ENCODE results near the gene FAM83F. TPM values are rescaled to one million over a fixed set of nuclear protein-coding genes. Genes with fewer than 3 reads are reported as not detected.

The FAM83F gene
- total RNA-seq, 1 donor from 2014 or later: 12.8 TPM

DNA sequence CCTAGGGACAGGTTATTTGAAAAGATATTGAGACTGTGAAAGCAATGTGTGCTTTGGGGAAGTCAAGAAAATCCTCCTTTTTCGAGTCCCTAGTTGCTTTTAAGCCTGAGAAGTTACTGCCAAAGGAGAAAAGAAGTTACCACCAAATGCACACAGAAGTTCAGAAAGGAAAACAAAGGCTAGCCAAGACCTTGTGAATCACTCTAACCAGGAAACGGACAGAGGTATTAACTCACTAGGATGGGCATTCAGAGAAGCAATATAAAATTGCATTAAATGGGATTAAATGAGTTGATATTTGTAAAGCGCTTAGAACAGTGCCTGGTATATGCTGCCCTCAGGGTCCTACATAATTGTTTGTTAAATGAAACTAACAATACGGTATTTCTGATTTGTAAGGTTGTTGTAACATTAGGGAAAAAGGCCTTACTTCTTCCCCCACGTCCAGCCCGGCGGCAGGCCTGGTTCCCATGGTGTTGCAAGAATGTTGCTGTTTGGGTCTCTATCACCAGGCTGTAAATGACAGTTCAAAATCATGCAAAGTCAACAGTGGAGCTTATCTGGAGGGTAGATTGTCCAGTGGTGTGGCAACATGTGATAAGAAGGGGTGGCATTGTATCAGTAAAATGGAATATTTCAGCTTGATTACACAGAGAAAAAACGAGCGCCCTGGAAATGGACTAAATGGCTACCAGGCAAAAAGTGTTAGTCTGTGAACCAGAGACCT is 27.5 kb upstream of the FAM83F start:
- Histone ChIP-seq H3K4me3 (no peak overlapping the region), H3K27ac (no peak overlapping the region), H3K36me3 (no peaks in the 10 kb centered on the region), H3K9me3 (no peaks in the 10 kb centered on the region), H3K4me1 (no peaks in the 10 kb centered on the region), H3K27me3 (no peaks in the 10 kb centered on the region)
- intact Hi-C loops (cut with DNase I): no loop called here
- no peak for TF ChIP-seq POLR2A (IDR thresholded peaks at IDR 0.05)
- TF ChIP-seq POLR2AphosphoS5 (IDR thresholded peaks at IDR 0.05; ENCODE audit: insufficient read depth in 1 of 2, low read depth in 1 of 2): no peak
- TF ChIP-seq, protein P1, sequence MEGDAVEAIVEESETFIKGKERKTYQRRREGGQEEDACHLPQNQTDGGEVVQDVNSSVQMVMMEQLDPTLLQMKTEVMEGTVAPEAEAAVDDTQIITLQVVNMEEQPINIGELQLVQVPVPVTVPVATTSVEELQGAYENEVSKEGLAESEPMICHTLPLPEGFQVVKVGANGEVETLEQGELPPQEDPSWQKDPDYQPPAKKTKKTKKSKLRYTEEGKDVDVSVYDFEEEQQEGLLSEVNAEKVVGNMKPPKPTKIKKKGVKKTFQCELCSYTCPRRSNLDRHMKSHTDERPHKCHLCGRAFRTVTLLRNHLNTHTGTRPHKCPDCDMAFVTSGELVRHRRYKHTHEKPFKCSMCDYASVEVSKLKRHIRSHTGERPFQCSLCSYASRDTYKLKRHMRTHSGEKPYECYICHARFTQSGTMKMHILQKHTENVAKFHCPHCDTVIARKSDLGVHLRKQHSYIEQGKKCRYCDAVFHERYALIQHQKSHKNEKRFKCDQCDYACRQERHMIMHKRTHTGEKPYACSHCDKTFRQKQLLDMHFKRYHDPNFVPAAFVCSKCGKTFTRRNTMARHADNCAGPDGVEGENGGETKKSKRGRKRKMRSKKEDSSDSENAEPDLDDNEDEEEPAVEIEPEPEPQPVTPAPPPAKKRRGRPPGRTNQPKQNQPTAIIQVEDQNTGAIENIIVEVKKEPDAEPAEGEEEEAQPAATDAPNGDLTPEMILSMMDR (IDR thresholded peaks at IDR 0.05): no peak
- no peak for DNase-seq (ENCODE audit: extremely low spot score in 2 of 2)

DNA sequence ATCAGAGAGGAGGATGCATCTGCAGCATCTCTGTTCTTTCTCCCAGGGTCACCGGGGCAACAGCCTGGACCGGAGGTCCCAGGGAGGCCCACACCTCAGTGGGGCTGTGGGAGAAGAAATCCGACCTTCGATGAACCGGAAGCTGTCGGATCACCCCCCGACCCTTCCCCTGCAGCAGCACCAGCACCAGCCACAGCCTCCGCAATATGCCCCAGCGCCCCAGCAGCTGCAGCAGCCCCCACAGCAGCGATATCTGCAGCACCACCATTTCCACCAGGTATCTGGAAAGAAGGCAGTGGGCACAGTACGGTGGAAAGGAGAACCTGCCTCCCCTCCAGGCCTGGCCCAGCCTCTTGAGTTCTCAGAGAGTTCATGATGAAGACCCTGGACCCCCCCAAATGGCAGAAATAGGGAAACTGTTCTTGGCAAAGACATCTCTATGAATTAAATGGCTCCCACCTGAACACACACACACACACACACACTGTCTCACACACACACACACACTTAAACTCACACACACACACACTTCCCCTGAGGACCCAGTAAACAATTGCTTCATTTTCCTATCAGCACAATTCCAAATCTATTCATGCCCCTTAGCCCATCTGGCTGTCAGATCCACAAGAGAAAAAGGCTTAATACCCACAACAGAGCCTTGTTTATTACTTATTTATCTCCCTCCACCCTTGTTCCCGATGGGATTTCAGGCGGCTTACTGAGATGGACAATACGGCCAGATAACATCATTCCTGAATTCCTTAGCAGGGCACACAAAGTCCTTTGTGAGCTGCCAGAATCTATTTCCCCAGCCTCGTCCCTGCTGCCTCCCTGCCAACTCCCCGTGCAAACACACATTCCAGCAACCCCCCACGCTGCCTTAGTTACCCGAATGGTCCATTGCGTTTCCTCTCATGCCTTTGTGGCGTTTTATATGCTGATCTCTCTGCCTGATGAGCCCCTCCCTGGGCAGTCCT is 26.5 kb upstream of the FAM83F start:
- no peak for DNase-seq (ENCODE audit: extremely low spot score in 2 of 2)
- Histone ChIP-seq H3K27ac (no peak overlapping the region), H3K9me3 (no peaks in the 10 kb centered on the region), H3K4me1 (no peaks in the 10 kb centered on the region), H3K36me3 (no peaks in the 10 kb centered on the region), H3K27me3 (no peaks in the 10 kb centered on the region), H3K4me3 (no peak overlapping the region)
- TF ChIP-seq, protein P1 (IDR thresholded peaks at IDR 0.05): no peak
- no peak for TF ChIP-seq POLR2A (IDR thresholded peaks at IDR 0.05)
- no peak for TF ChIP-seq POLR2AphosphoS5 (IDR thresholded peaks at IDR 0.05; ENCODE audit: insufficient read depth in 1 of 2, low read depth in 1 of 2)
- intact Hi-C loops (cut with DNase I): no loop called here

DNA sequence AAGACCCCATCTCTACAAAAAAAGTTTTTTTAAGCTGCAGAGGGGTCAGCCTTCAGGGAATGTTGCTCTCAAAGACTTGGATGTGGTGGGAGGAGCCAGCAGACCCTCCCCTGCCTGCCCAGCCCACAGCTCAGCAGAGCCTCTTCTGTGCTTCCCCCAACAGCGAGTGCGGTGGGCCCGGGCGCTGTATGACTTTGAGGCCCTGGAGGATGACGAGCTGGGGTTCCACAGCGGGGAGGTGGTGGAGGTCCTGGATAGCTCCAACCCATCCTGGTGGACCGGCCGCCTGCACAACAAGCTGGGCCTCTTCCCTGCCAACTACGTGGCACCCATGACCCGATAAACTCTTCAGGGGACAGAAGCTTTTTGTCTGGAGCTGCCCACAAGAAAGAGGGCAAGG is 24.0 kb upstream of the FAM83F start:
- Histone ChIP-seq H3K27me3 (no peaks in the 10 kb centered on the region), H3K9me3 (no peaks in the 10 kb centered on the region), H3K4me1 (no peaks in the 10 kb centered on the region), H3K36me3 (no peaks in the 10 kb centered on the region), H3K4me3 (no peak overlapping the region), H3K27ac (no peak overlapping the region)
- DNase-seq (ENCODE audit: extremely low spot score in 2 of 2): no peak
- intact Hi-C loops (cut with DNase I): loop anchor here (10.0 kb wide), 1 partner anchor 686 kb away; no protein-coding TSS in a partner anchor
- TF ChIP-seq POLR2A (IDR thresholded peaks at IDR 0.05) (no peak), POLR2AphosphoS5 (IDR thresholded peaks at IDR 0.05; ENCODE audit: insufficient read depth in 1 of 2, low read depth in 1 of 2) (no peak)
- TF ChIP-seq, protein P1 (IDR thresholded peaks at IDR 0.05): no peak

DNA sequence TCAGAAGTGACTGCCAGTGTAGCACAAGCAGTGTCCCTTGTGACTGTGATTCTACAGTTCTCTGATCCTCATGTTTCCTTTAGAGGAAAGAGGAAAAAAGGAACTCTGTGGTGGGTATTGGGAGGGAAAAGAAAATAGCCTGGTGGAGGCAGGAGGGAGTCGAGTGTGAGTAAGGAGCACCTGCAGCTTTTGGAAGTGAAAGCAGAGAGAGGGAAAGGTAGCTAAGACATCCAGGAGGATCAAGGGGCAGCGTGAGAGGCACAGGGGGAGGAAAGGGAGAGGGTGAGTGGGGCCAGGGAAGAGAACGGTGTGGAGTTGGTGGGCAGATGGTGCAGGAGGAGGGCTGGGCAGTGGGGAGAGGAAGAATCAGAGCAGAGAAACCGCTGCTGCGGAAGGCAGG is 22.1 kb upstream of the FAM83F start:
- TF ChIP-seq POLR2AphosphoS5 (IDR thresholded peaks at IDR 0.05; ENCODE audit: insufficient read depth in 1 of 2, low read depth in 1 of 2) (no peak), POLR2A (IDR thresholded peaks at IDR 0.05) (no peak)
- TF ChIP-seq, protein P1 (IDR thresholded peaks at IDR 0.05): no peak
- Histone ChIP-seq H3K27ac (no peak overlapping the region), H3K27me3 (no peaks in the 10 kb centered on the region), H3K36me3 (no peaks in the 10 kb centered on the region), H3K4me1 (no peaks in the 10 kb centered on the region), H3K4me3 (no peak overlapping the region), H3K9me3 (no peaks in the 10 kb centered on the region)
- intact Hi-C loops (cut with DNase I): loop anchor here (10.0 kb wide), 1 partner anchor 688 kb away; no protein-coding TSS in a partner anchor
- no peak for DNase-seq (ENCODE audit: extremely low spot score in 2 of 2)

All from vagina (tissue), 2 donors.